ENCODE data around the gene DYRK2.

GRCh38 chr12:67665679-67666078 lies 17.1 kb downstream of the DYRK2 start:
- TF ChIP-seq, protein P1, sequence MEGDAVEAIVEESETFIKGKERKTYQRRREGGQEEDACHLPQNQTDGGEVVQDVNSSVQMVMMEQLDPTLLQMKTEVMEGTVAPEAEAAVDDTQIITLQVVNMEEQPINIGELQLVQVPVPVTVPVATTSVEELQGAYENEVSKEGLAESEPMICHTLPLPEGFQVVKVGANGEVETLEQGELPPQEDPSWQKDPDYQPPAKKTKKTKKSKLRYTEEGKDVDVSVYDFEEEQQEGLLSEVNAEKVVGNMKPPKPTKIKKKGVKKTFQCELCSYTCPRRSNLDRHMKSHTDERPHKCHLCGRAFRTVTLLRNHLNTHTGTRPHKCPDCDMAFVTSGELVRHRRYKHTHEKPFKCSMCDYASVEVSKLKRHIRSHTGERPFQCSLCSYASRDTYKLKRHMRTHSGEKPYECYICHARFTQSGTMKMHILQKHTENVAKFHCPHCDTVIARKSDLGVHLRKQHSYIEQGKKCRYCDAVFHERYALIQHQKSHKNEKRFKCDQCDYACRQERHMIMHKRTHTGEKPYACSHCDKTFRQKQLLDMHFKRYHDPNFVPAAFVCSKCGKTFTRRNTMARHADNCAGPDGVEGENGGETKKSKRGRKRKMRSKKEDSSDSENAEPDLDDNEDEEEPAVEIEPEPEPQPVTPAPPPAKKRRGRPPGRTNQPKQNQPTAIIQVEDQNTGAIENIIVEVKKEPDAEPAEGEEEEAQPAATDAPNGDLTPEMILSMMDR (IDR thresholded peaks at IDR 0.05 in 4 of 5, conservative IDR thresholded peaks at IDR 0.05 in 1 of 5) = no peak
- TF ChIP-seq POLR2A (IDR thresholded peaks at IDR 0.05) = no peak

All from gastrocnemius medialis (tissue), 4 donors.